Activated CD8-positive, alpha-beta memory T cell treated with anti-CD3 and anti-CD28 coated beads, Interleukin-2, amount 50 U/mL, for 1 hour (primary cell): Measurements from ENCODE around the gene HARS2.
"Not testable (repeated sequence)": the region's sequence is repeated elsewhere in the genome, so short reads cannot be mapped to it uniquely, and the experiment has no call there.

Experiments used
- DNase-seq: peaks from one replicate; pipeline ENCODE4 v3.0.0-alpha.2; 2020; ENCODE audit errors: extremely low read depth

Gene HARS2

DNA sequence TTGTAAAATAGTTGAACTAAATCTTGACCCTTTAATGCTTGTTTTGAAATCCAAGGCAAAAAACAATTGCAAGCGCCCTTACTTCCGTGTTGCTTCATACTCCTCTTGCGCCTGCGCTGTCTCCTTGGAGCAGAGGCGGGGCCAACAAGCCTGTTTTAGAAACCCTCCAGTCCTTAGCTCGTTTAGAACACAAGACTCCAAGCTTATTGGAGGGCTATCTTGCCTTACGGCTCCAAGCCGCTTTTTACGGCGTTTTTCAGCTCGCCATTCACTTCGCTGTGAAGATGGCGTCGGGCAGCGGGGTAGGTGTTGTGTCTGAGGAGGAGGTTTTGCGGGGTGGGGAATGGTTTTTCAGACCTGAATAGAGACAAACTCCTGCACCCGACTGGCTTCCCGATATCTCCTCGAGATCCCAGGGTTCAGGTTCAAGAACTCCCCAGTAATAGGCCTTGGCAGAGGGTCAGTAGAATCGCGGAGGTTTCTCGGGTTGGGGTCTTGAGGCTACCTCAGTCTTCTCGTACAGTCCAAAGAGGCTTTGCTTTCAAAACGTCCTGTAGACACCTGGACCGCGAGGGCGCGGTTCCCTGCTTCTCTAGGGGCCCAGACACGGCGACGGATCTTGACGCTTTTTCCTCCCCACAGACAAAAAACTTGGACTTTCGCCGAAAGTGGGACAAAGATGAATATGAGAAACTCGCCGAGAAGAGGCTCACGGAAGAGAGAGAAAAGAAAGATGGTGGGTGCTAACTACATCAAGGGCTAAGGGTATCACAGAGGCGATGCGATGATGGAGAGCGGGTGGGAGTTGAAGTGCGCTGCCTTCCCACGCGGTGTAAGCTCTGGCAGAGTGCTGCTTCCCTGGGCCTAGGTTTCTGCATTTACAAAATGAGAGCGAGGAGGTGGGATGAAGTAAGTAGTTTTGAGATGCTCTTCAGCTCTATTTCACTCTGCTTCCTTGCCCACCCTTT, 9.2 kb downstream of the HARS2 start, which contains the start of gene ZMAT2:
ZMAT2 (plus strand) TSS at position 271 of the 968 bp plus-strand sequence; CDS start at position 285, 14 bp downstream.
- DNase-seq = peak; percentile 86

DNA sequence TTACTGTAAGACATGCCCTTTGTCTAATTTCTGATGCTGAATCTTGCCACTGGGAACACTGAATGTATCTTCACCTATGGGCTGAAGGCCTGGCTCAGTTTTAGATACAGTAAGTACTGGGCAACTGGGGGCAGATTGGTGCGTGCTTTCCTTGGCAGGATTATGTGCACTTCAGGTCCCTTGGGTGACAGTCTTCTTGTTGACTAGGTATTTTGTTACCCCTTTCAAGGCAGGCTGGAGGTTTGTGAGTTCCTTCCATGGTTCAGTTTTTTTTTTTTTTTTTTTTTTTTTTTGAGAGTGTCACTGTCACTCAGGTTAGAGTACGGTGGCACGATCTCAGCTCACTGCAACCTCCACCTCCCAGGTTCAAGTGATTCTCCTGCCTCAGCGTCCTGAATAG, 16.6 kb downstream of the HARS2 start:
- DNase-seq = no peak

DNA sequence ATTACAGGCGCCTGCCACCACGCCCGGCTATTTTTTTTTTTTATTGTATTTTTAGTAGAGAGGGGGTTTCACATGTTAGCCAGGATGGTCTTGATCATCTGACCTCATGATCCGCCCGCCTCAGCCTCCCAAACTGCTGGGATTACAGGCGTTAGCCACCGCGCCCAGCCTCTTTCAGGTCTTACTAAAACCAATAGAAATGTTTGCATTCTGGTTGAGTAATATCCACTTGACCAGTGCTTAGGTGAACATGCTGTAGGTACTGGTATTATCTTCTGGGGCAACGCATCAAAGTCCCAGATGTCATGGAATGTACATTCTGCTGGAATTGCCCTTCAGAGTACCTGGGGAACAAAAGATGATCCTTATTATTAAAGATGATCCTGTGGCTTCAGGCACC, 17.5 kb downstream of the HARS2 start:
- not testable (repeated sequence) for DNase-seq

DNA sequence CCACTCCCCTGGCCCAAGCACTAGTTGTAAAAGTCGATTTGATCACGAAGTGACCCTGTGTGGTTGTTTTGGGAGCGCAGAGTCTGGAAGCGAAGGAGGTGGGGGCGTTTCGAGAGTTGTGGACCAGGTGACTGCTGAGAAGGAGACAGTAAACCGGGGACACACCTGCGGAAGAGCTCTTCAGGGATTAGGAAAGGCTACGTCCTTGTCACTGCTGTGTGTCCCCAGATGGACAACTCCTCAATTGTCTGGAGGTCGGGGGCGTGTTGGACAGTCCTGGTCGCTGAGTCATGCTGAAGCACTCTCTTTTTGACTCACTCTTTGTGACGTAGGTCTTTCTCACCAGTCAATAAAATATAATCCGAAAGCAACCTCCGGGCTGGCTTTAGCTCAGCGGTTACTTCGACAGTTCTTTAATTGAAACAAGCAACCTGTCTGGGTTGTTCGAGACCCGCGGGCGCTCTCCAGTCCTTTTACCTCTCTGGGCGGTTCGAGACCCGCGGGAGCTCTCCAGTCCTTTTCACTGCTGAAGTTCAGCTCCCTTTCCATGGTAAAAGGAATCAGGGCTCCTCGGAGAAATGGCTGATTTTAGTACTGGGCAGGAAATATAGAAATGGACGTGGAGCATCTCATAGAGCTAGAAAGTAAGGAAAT, 19.8 kb downstream of the HARS2 start:
- DNase-seq = peak; percentile 69

DNA sequence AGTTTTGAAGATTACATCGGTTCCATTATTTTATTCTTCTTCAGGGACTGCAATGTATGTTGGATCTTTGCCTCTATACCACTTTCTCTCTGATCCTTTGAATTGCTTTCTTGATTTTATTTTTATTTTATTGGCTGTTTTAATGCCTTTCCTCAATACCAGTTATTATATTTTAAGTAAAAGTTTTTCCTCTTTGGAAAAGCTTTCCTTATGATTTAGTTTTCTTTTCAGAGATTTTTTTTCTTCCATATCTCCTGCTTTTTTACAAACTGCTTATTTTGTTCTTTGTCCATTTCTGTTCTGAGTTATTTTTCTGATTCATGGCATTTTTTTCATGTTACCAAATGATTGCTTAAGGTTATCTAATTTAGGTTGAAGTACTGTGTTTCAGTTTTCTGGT, 20.5 kb downstream of the HARS2 start:
- no peak for DNase-seq

DNA sequence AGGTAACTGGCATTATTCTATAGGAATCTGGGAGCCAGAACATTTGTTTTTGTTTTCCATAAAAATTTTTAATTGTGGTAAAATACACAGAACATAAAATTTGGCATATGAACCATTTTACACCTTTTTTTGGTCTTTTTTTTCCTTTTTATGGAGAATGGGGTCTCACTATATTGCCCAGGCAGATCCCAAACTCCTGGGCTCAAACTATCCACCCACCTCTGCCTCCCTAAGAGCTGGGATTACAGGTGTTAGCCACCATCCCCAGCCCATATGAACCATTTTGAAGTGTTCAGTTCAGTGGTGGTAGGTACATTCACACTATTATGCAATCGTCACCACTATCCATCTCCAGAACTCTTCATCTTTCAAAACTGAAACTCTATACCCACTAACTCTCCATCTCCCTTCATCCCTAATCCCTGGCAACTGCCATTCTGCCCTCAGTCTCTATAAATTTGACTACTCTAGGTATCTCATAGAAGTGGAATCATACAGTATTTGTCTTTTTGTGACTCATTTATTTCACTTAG, 22.4 kb downstream of the HARS2 start:
- no peak for DNase-seq

DNA sequence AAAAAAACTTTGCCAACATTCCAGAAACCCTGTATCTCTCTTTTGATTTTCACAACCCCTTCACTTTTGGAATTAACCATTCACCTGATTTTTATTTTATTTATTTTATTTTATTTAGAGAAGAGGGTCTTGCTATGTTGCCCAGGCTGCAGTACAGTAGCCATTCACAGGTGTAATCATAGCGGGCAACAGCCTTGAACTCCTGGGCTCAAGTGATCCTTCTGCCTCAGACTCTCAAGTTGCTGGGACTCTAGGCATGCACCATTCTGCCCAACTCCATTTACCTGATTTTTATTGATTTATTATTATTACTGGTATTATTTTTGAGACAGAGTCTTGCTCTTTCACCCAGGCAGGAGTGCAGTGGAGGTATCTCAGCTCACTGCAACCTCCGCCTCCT, 25.0 kb downstream of the HARS2 start:
- DNase-seq = not testable (repeated sequence)

DNA sequence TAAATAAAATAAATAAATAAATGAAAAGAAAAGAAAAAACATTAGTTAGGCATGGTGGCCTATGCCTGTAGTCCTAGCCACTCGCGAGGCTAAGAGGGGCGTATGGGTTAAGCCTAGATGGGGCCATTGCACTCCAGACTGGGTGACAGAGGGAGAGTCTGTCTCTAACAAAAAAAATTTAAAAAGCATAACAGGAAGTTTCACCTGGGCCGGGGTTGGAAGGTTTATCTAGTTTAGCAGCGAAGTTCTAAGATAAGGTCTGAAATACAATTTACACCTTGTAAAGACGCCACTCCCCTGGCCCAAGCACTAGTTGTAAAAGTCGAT, 27.0 kb downstream of the HARS2 start:
- no peak for DNase-seq

DNA sequence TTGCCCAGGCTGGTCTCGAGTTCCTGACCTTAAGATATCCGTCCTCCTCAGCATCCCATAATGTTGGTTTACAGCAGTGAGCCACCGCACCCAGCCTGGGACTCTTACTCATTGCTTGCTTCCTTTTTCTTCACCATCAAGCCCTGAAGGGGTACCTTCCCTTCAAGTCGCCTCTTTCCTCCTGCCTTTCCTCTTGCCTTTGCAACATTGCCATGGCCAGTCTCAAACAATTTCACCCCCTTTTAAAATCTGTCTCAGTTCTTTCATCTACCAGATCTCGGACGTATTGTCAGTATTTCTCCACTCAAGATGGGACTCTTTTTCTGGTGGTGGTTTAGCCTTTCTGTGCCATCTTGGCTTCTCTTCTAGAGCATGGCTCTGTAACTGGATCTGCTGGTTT, 29.5 kb downstream of the HARS2 start:
- not testable (repeated sequence) for DNase-seq

DNA sequence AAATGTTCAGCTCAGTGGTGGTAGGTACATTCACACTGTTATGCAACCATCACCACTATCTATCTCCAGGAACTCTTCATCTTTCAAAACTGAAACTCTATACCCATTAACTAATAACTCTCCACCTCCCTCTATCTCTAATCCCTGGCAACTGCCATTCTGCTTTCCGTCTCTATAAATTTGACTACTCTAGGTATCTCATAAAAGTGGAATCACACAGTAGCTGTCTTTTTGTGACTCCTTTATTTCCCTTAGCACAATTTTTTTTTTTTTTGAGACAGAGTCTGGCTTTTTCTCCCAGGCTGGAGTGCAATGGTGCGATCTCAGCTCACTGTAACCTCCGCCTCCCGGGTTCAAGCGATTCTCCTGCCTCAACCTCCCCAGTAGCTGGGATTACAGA, 30.1 kb downstream of the HARS2 start:
- not testable (repeated sequence) for DNase-seq

DNA sequence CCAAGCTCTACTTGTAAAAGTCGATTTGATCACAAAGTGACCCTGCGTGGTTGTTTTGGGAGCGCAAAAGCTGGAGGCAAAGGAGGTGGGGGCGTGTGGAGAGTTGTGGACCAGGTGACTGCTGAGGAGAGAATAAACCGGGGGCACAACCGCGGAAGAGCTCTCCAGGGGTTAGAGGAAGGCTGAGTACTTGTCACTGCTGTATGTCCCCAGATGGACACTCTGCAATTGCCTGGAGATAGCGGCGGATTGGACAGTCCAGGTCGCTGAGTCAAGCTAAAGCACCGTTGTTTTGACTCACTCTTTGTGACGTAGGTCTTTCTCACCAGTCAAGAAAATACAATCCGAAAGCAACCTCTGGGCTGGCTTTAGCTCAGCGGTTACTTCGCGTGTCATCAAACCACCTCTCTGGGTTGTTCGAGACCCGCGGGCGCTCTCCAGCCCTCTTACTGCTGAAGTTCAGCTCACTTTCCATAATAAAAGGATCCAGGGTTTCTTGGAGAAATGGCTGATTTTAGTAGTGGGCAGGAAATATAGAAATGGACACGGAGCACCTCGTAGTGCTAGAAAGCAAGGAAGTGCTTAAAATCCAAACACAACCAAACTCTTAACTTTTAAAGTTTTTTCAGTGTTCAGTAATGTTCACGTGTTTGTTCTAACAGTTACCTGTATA, 34.7 kb downstream of the HARS2 start:
- peak; percentile 10 for DNase-seq

DNA sequence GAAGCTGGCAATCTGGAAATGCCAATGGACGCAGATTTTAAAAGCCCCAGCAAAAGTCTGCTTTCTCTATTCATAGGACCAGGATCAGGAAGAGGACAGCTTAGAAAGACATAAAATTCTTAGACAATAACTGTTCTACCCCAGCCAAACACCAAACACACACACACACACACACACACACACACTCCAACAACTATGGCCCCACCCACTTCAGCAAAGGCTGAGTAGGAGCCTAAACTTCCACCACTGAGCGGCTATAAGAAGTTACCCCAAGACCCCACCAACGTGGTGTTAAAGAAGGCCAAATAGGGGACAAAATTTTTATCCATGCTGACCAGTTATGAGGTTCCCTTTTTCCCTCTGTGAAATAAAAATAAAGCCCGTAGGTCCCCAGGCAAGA, 41.8 kb downstream of the HARS2 start:
- DNase-seq = no peak

DNA sequence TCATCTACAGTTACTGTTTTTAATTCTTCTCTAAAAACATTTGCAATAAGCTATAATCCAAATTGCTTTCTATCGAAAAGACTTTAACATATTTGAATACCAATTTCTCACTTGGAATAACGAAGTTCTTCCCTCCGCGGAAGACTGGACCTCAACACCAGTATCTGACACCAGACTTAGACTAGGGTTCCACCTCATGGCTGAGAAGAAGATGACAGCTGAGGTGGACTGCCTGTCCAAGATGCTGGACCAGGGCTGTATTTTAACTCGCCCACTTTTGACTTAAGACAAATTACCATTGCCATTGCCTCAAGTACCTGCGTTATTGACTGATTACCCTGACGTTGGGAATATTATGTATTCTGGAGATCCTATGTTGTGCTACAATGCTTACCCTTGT, 43.1 kb downstream of the HARS2 start:
- no peak for DNase-seq

DNA sequence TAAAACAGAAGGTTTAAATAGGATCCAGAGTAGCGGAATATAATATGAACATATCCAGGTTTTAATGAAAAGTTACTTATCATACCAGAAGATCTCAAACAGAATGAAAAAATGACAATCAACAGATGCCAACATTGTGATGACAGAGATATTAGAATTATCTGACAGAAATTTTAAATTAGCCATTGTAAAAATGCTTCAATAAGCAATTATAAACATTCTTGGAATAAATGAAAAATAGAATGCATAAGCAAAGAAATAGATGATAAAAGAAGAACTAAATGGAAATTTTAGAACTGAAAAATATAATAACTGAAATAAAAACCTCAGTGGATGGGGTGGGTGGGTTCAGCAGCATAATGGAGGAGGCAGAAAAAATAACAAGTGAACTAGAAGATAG, 46.2 kb downstream of the HARS2 start:
- no peak for DNase-seq

DNA sequence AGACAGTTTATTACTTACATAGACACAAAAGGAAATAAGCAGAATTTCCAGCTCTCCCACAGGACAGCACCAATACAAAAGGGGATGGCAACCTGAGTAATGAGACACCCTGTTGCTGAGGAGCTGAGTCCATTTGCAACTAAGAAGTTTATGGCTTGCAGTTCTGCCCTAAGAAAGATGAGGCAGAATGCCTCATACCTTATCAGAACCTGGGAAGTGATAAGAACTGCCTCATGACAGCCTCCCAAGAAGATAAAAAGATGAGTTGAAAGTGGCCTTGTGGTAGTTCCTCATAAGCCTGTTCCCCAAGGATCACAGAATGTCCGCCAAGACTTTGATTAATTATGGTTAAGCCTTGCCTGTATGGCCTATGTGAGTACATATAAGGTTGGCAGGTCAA, 50.7 kb downstream of the HARS2 start:
- no peak for DNase-seq
